Aorta (tissue), 5 donors: Measurements from ENCODE around the gene FMNL2. TPM values are rescaled to one million over a fixed set of nuclear protein-coding genes. Genes with fewer than 3 reads are reported as not detected.

ENCODE experiments used
- ATAC-seq: fragments of 200-7000 bp; cut with Tn5 transposase; one replicate; pipeline ENCODE4 v1.9.1; 2022; ENCODE audit warnings: moderate library complexity; ENCODE audit not compliant: low FRiP score
- DNase-seq, 2 donors: peaks; one replicate each; pipeline ENCODE4 v3.0.0-alpha.2; 2020
- H3K27ac ChIP-seq, 2 donors: one replicate each; pipeline ENCODE4 v1.5.1; 2013; ENCODE audit warnings: low read length in 2 of 2, mild to moderate bottlenecking in 2 of 2, moderate library complexity in 2 of 2, control low read depth in 1 of 2, inconsistent platforms in 1 of 2, low read depth in 1 of 2
- H3K27me3 ChIP-seq, 2 donors: one replicate each; pipeline ENCODE4 v1.6.1; 2013; ENCODE audit warnings: control low read depth in 1 of 2, low read length in 1 of 2, mild to moderate bottlenecking in 1 of 2, moderate library complexity in 1 of 2; ENCODE audit not compliant: insufficient read depth in 2 of 2, control insufficient read depth in 1 of 2
- H3K36me3 ChIP-seq, 2 donors: one replicate each; pipeline ENCODE4 v1.6.1; 2013; ENCODE audit warnings: control low read depth in 1 of 2, low read length in 1 of 2, mild to moderate bottlenecking in 1 of 2; ENCODE audit not compliant: insufficient read depth in 2 of 2, control insufficient read depth in 1 of 2
- H3K4me1 ChIP-seq, 2 donors: one replicate each; pipeline ENCODE4 v1.6.1; 2013; ENCODE audit warnings: low read length in 2 of 2, control low read depth in 1 of 2, mild to moderate bottlenecking in 1 of 2, moderate library complexity in 1 of 2; ENCODE audit not compliant: insufficient read depth in 2 of 2, control insufficient read depth in 1 of 2
- H3K4me3 ChIP-seq, 2 donors: one replicate each; pipeline ENCODE4 v1.5.1; 2013; ENCODE audit warnings: low read length in 2 of 2, control low read depth in 1 of 2, mild to moderate bottlenecking in 1 of 2
- H3K9me3 ChIP-seq: one replicate; pipeline ENCODE4 v1.6.1; 2013; ENCODE audit warnings: mild to moderate bottlenecking, low read length; ENCODE audit not compliant: control insufficient read depth
- WGBS, 2 donors: extraction: QIAGEN DNeasy Blood & Tissue Kit; methylation state at CpG; one replicate each; pipeline ENCODE4 v1.1.7; 2013; 5-methylcytosine and 5-hydroxymethylcytosine counted together
- intact Hi-C, 2 donors: fragments of 100-400 bp; cut with DNase I; formaldehyde crosslinking; loops; one replicate each; pipeline versions ENCODE4 v1.14.2 to v1.15.0; 2022
- polyA plus RNA-seq, 2 donors: library from polyadenylated mRNA; stranded (reverse); fragments of 200-250 nt; gene quantifications; one replicate each; pipeline ENCODE4 v1.2.3, GENCODE V29; 2013
- total RNA-seq, 2 donors: library from RNA; stranded (reverse); fragmentation: NEBNext Ultra II Directional; extraction: Animal tissue kit (Norgen Biotek cat#: 25700); gene quantifications; one replicate each; pipeline ENCODE4 v1.2.1, GENCODE V29; 2021
- donor health status: healthy with polysubstance abuse.
- donor health status: Bipolar disorder and iron deficiency.
- donor health status: DM: no; HTN: no; CAD: no.
- donor health status: DM: no; HTN: no; CAD: no.
- donor health status: DM: yes; HTN: yes; CAD: no.

FMNL2 gene
- total and polyA plus RNA-seq, 4 donors = 10.7 to 55.1 (median 33.7) TPM

GRCh38 chr2:152682663-152683062 is 347.7 kb downstream of the FMNL2 start:
- H3K4me1 ChIP-seq = no peaks in the 10 kb centered on the region
- WGBS, 2 donors = 92 to 95% methylated on average over 9 of the region's 9 CpGs
- intact Hi-C loops = no loop called here
- H3K9me3 ChIP-seq = no peaks in the 10 kb centered on the region
- no peak overlapping the region for H3K4me3 ChIP-seq
- ATAC-seq = no peak
- no peaks in the 10 kb centered on the region for H3K27me3 ChIP-seq
- no peak for DNase-seq
- H3K36me3 ChIP-seq = no peaks in the 10 kb centered on the region
- H3K27ac ChIP-seq = no peak overlapping the region

- H3K4me1 ChIP-seq = no peaks in the 10 kb centered on the region
- ATAC-seq (no peak), DNase-seq (no peak)
- H3K9me3 ChIP-seq = no peaks in the 10 kb centered on the region
- no peaks in the 10 kb centered on the region for H3K27me3 ChIP-seq
- H3K36me3 ChIP-seq = no peaks in the 10 kb centered on the region
- intact Hi-C loops = no loop called here
- no peak overlapping the region for H3K27ac ChIP-seq
- no peak overlapping the region for H3K4me3 ChIP-seq
These were observed 348.4 kb downstream of the FMNL2 start for GRCh38 chr2:152683400-152683799.

GRCh38 chr2:152686321-152686720 is 351.3 kb downstream of the FMNL2 start:
- Histone ChIP-seq H3K36me3 (no peaks in the 10 kb centered on the region), H3K27me3 (no peaks in the 10 kb centered on the region), H3K27ac (no peak overlapping the region), H3K4me3 (no peak overlapping the region), H3K4me1 (no peaks in the 10 kb centered on the region), H3K9me3 (no peaks in the 10 kb centered on the region)
- no peak for ATAC-seq
- DNase-seq = no peak
- intact Hi-C loops = no loop called here

GRCh38 chr2:152693033-152693432 is 358.1 kb downstream of the FMNL2 start:
- Histone ChIP-seq H3K27me3 (no peaks in the 10 kb centered on the region), H3K36me3 (no peaks in the 10 kb centered on the region), H3K4me3 (no peak overlapping the region), H3K9me3 (no peaks in the 10 kb centered on the region), H3K27ac (no peak overlapping the region), H3K4me1 (no peaks in the 10 kb centered on the region)
- DNase-seq = no peak
- 93 to 95% methylated on average over 4 of the region's 4 CpGs for WGBS, 2 donors
- intact Hi-C loops = no loop called here
- ATAC-seq = no peak

- Histone ChIP-seq H3K36me3 (no peaks in the 10 kb centered on the region), H3K4me1 (no peaks in the 10 kb centered on the region), H3K4me3 (no peak overlapping the region), H3K27ac (no peak overlapping the region), H3K27me3 (no peaks in the 10 kb centered on the region), H3K9me3 (no peaks in the 10 kb centered on the region)
- ATAC-seq (no peak), DNase-seq (no peak)
- intact Hi-C loops = no loop called here
- 43 to 49% methylated on average over 8 of the region's 8 CpGs for WGBS, 2 donors
These were observed 359.2 kb downstream of the FMNL2 start for GRCh38 chr2:152694161-152694661.

- H3K4me1 ChIP-seq = no peaks in the 10 kb centered on the region
- no peak for ATAC-seq
- 97 to 99% methylated on average over 3 of the region's 3 CpGs for WGBS, 2 donors
- H3K4me3 ChIP-seq = no peak overlapping the region
- H3K9me3 ChIP-seq = no peaks in the 10 kb centered on the region
- H3K27ac ChIP-seq = no peak overlapping the region
- H3K27me3 ChIP-seq = no peaks in the 10 kb centered on the region
- H3K36me3 ChIP-seq = no peaks in the 10 kb centered on the region
- DNase-seq = no peak
- intact Hi-C loops = no loop called here
These were observed 360.8 kb downstream of the FMNL2 start for GRCh38 chr2:152695763-152696162.

GRCh38 chr2:152696476-152696875 is 361.5 kb downstream of the FMNL2 start:
- WGBS, 2 donors = 100% methylated on average over 1 of the region's 1 CpG
- no peaks in the 10 kb centered on the region for H3K9me3 ChIP-seq
- no peaks in the 10 kb centered on the region for H3K27me3 ChIP-seq
- no peak overlapping the region for H3K27ac ChIP-seq
- no peaks in the 10 kb centered on the region for H3K4me1 ChIP-seq
- DNase-seq (no peak), ATAC-seq (no peak)
- no peaks in the 10 kb centered on the region for H3K36me3 ChIP-seq
- no peak overlapping the region for H3K4me3 ChIP-seq
- intact Hi-C loops = no loop called here

Other genes starting within 250 kb of the FMNL2 start
- gene CACNB4, start 236.1 kb upstream of the FMNL2 start, total RNA-seq = 10 to 100 TPM in 1 of 2 donors, 1 to 10 TPM in 1; 5.0 to 14.3 TPM
- 1 to 10 TPM; 1.2 to 1.5 TPM for gene CACNB4, start 236.1 kb upstream of the FMNL2 start, polyA plus RNA-seq
- gene STAM2, start 159.4 kb upstream of the FMNL2 start, total RNA-seq = 10 to 100 TPM; 46.2 to 46.8 TPM
- 10 to 100 TPM; 10.3 to 15.3 TPM for gene STAM2, start 159.4 kb upstream of the FMNL2 start, polyA plus RNA-seq